Ovary (tissue), 3 donors: ENCODE measurements around the gene OR8K1.

Experiments
- POLR2A ChIP-seq: fragments of 450-650 bp; IDR thresholded peaks from one replicate; pipeline ENCODE4 v1.6.1; 2017; ENCODE audit warnings: antibody characterized with exemption, mild to moderate bottlenecking, moderate library complexity
- TF ChIP-seq, protein P1 (sequence below), 3 donors: fragments of 450-650 bp in 2 of 3; fragments of 200-600 bp in 1 of 3; IDR thresholded peaks; one replicate each; pipeline versions ENCODE4 v1.5.1 to v1.8.0; 2016 to 2022; ENCODE audit warnings: antibody characterized with exemption in 3 of 3, mild to moderate bottlenecking in 1 of 3
- donor health status: DM: no; HTN: no; CAD: no.

DNA sequence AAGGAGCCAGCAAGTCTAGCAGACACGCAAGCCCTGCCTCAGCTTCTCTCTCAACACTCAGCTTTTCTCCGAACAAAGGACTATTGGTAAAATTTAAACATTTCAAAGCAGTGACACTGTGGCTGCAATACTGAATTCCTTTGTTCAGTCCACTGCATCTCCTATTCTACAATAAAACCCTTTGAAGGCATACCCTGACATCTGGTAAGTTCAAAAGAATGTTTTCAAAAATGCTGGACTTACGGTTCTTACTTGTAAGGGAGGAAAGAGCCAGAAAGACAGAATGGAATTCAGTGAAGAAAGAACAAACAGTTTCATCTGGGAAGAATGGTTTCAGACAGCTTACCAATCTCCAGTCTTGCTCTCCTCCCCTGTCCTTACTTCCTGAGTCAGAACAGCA, 12.7 kb upstream of the OR8K1 start:
- no peak for TF ChIP-seq POLR2A
- TF ChIP-seq, protein P1, sequence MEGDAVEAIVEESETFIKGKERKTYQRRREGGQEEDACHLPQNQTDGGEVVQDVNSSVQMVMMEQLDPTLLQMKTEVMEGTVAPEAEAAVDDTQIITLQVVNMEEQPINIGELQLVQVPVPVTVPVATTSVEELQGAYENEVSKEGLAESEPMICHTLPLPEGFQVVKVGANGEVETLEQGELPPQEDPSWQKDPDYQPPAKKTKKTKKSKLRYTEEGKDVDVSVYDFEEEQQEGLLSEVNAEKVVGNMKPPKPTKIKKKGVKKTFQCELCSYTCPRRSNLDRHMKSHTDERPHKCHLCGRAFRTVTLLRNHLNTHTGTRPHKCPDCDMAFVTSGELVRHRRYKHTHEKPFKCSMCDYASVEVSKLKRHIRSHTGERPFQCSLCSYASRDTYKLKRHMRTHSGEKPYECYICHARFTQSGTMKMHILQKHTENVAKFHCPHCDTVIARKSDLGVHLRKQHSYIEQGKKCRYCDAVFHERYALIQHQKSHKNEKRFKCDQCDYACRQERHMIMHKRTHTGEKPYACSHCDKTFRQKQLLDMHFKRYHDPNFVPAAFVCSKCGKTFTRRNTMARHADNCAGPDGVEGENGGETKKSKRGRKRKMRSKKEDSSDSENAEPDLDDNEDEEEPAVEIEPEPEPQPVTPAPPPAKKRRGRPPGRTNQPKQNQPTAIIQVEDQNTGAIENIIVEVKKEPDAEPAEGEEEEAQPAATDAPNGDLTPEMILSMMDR (IDR thresholded peaks at IDR 0.05): no peak
